GM18505 (cell line): ENCODE data around the gene PARN.

Source experiments
- ATAC-seq: cut with Tn5 transposase; IDR thresholded peaks from one replicate; pipeline ENCODE4 v1.9.1; 2021; ENCODE audit not compliant: unreplicated experiment
- POLR2A ChIP-seq: IDR thresholded peaks from 4 replicates; pipeline ENCODE4 v1.6.1; 2011; ENCODE audit warnings: borderline replicate concordance; ENCODE audit not compliant: insufficient read depth, insufficient read length; ENCODE audit errors: extremely low read depth

PARN gene

DNA sequence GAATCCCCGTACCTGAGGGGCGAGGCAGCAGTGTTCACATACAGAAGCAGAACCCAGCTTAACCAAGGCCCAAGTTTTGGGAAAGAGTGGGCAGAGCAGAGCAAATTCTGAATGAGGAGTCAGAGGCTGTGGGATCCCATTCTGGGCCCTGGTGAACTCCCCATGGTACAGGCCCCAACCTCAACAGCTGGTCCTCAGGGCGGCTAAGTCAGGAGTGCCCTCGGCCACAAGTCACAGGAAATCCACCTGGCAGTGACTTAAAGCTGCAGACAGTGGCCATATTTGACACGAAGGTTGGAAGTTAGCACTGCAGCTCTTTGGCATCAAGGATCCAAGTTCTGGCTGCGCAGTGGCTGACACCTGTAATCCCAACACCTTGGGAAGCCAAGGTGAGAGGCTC is 237.1 kb downstream of the PARN start:
- no peak for TF ChIP-seq POLR2A
- no peak for ATAC-seq

DNA sequence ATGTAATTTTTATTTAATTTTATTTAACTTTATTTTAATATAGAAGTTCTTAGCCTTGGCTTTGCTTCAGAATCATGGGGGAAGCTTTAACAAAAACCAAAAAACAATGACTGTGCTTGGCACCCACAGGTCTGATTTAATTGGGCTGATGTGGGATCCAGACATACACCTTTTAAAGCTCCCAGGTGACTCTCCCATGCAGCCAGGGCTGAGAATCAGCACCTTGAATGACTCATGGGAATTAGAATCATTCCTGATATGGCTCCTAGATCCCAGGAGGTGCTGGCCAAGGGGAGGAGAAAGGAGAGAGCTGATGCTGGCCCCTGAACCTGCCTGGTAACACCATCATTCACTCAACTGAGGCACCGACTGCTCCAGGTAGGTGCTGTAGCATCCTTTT is 240.7 kb downstream of the PARN start:
- ATAC-seq, result no peak
- TF ChIP-seq POLR2A, result no peak

- TF ChIP-seq POLR2A, result no peak
- no peak for ATAC-seq
These were observed 241.8 kb downstream of the PARN start for GRCh38 chr16:14388243-14388642.

GRCh38 chr16:14386115-14386514 is 243.9 kb downstream of the PARN start:
- no peak for TF ChIP-seq POLR2A
- no peak for ATAC-seq
